NCI-H187 (cell line): ENCODE measurements around the gene RTBDN.

Source experiments
- DNase-seq, 2 experiments: peaks; one replicate each; lab custom pipeline; 2025; lab: John Stamatoyannopoulos, UW

The RTBDN gene

GRCh38 chr19:12782424-12783290 lies 51.7 kb downstream of the RTBDN start:
- peak in 1 of 2 experiments; percentile 2 for DNase-seq

GRCh38 chr19:12782174-12782423 lies 52.3 kb downstream of the RTBDN start:
- DNase-seq: no peak

- DNase-seq: no peak
Measured at GRCh38 chr19:12779162-12779993, 55.0 kb downstream of the RTBDN start.

- no peak for DNase-seq
Measured at GRCh38 chr19:12778905-12779161, 55.5 kb downstream of the RTBDN start.

- peak in 1 of 2 experiments; percentile 14 for DNase-seq
Measured at GRCh38 chr19:12778017-12778904, 56.1 kb downstream of the RTBDN start.

- peak; percentile 35 to 51 for DNase-seq
Measured at GRCh38 chr19:12777217-12778016, 57.0 kb downstream of the RTBDN start.
